Type B pancreatic cell (in vitro differentiated cells): ENCODE measurements around the gene HOXB7. TPM values are rescaled to one million over a fixed set of nuclear protein-coding genes. Genes with fewer than 3 reads are reported as not detected.
A peak's percentile ranks its signal among the peaks of the same experiment; 100 is the strongest.

ENCODE experiments used
- DNase-seq: peaks from one replicate; pipeline ENCODE4 v3.0.0; 2021; ENCODE audit warnings: mixed read lengths; ENCODE audit not compliant: unreplicated experiment; ENCODE audit errors: extremely low spot score
- H3K27ac Mint-ChIP-seq: 2 replicates; pipeline ENCODE4 v1.8.0; 2021; ENCODE audit warnings: mild to moderate bottlenecking, mixed read lengths
- H3K27me3 Mint-ChIP-seq: 2 replicates; pipeline ENCODE4 v1.8.0; 2021; ENCODE audit warnings: mixed read lengths
- H3K36me3 Mint-ChIP-seq: 2 replicates; pipeline ENCODE4 v1.8.0; 2021; ENCODE audit warnings: mixed read lengths
- H3K4me1 Mint-ChIP-seq: one replicate; pipeline ENCODE4 v1.8.0; 2021; ENCODE audit warnings: mixed read lengths; ENCODE audit not compliant: unreplicated experiment
- H3K4me3 Mint-ChIP-seq: 2 replicates; pipeline ENCODE4 v1.8.0; 2021; ENCODE audit warnings: mild to moderate bottlenecking, mixed read lengths
- H3K9me3 Mint-ChIP-seq: 2 replicates; pipeline ENCODE4 v1.8.0; 2021; ENCODE audit warnings: mixed read lengths
- CTCF ChIP-seq: fragments of 200-600 bp; sonication (generic); conservative IDR thresholded peaks from 2 replicates; pipeline ENCODE4 v1.5.0; 2021; ENCODE audit warnings: antibody characterized with exemption, mild to moderate bottlenecking
- microRNA-seq: library from miRNA; unstranded; fragments of <30 nt; microRNA quantifications from one replicate; pipeline ENCODE4, GENCODE V29; 2020
- total RNA-seq: library from RNA; stranded (reverse); gene quantifications from 2 replicates; pipeline ENCODE4 v1.2.1, GENCODE V29; 2021; ENCODE audit warnings: low replicate concordance

HOXB7 gene
- total RNA-seq, 1 donor from 2014 or later: 9.8 TPM

- Mint-ChIP-seq H3K27ac (peak overlapping the region; percentile 94), H3K4me1 (peaks cover 76% of the 10 kb centered on the region), H3K9me3 (no peaks in the 10 kb centered on the region), H3K27me3 (peaks cover 64% of the 10 kb centered on the region), H3K4me3 (peak overlapping the region; percentile 93), H3K36me3 (peaks cover 16% of the 10 kb centered on the region)
- TF ChIP-seq CTCF: no peak
- DNase-seq: no peak
Observed at GRCh38 chr17:48559840-48560817, 50.7 kb downstream of the HOXB7 start.

GRCh38 chr17:48559122-48559839 is 51.5 kb downstream of the HOXB7 start:
- no peak for TF ChIP-seq CTCF
- Mint-ChIP-seq H3K27me3 (peaks cover 68% of the 10 kb centered on the region), H3K36me3 (peaks cover 19% of the 10 kb centered on the region), H3K4me3 (peak overlapping the region; percentile 93), H3K9me3 (no peaks in the 10 kb centered on the region), H3K27ac (peak overlapping the region; percentile 94), H3K4me1 (peaks cover 81% of the 10 kb centered on the region)
- DNase-seq: no peak

GRCh38 chr17:48558831-48559121 is 52.0 kb downstream of the HOXB7 start:
- Mint-ChIP-seq H3K4me3 (peak overlapping the region; percentile 93), H3K9me3 (no peaks in the 10 kb centered on the region), H3K27ac (peak overlapping the region; percentile 94), H3K4me1 (peaks cover 85% of the 10 kb centered on the region), H3K27me3 (peaks cover 72% of the 10 kb centered on the region), H3K36me3 (peaks cover 22% of the 10 kb centered on the region)
- no peak for TF ChIP-seq CTCF
- no peak for DNase-seq

GRCh38 chr17:48558057-48558830 is 52.6 kb downstream of the HOXB7 start:
- H3K9me3 Mint-ChIP-seq: no peaks in the 10 kb centered on the region
- peak overlapping the region; percentile 93 for H3K4me3 Mint-ChIP-seq
- H3K36me3 Mint-ChIP-seq: peaks cover 24% of the 10 kb centered on the region
- H3K27ac Mint-ChIP-seq: peak overlapping the region; percentile 94
- no peak for TF ChIP-seq CTCF
- peaks cover 72% of the 10 kb centered on the region for H3K27me3 Mint-ChIP-seq
- no peak for DNase-seq
- peaks cover 85% of the 10 kb centered on the region for H3K4me1 Mint-ChIP-seq

Small RNA genes lying within 50 kb of the gene (microRNA-seq; reads per million reads assigned to microRNA genes)
- not detected for gene MIR196A1

Other genes starting within 250 kb of the HOXB7 start
- 0.43 and 0.79 TPM in 2 replicates for gene SKAP1, start 180.8 kb downstream of the HOXB7 start, total RNA-seq
- gene HOXB1, start 80.0 kb downstream of the HOXB7 start, total RNA-seq: 0.29 and 0.79 TPM in 2 replicates
- gene HOXB2, start 65.9 kb downstream of the HOXB7 start, total RNA-seq: 35.6 and 36.5 TPM in 2 replicates
- gene HOXB4, start 32.7 kb downstream of the HOXB7 start, total RNA-seq: 14.8 and 27.0 TPM in 2 replicates
- 46.9 and 93.7 TPM in 2 replicates for gene HOXB3, start 20.8 kb downstream of the HOXB7 start, total RNA-seq
- gene HOXB5, start 17.2 kb downstream of the HOXB7 start, total RNA-seq: 10.1 and 20.8 TPM in 2 replicates
- gene HOXB6, start 6.0 kb downstream of the HOXB7 start, total RNA-seq: 17.6 and 20.3 TPM in 2 replicates
- gene HOXB8, start 4.3 kb upstream of the HOXB7 start, total RNA-seq: 16.0 and 17.1 TPM in 2 replicates
- 1.6 and 9.4 TPM in 2 replicates for gene HOXB9, start 15.3 kb upstream of the HOXB7 start, total RNA-seq
- gene PRAC1, start 111.5 kb upstream of the HOXB7 start, total RNA-seq: 0.88 TPM in 1 of 2 replicates, not detected in the other
- gene PRAC2, start 112.2 kb upstream of the HOXB7 start, total RNA-seq: not detected in 2 replicates
- gene HOXB13, start 117.7 kb upstream of the HOXB7 start, total RNA-seq: 0.59 TPM in 1 of 2 replicates, not detected in the other
- 2.8 and 3.5 TPM in 2 replicates for gene TTLL6, start 206.2 kb upstream of the HOXB7 start, total RNA-seq
- 74.5 and 99.7 TPM in 2 replicates for gene CALCOCO2, start 220.0 kb upstream of the HOXB7 start, total RNA-seq